Fibroblast of pulmonary artery (primary cell): ENCODE measurements around the gene BEND7.
A peak's percentile ranks its signal among the peaks of the same experiment; 100 is the strongest.

Source experiments
- DNase-seq: peaks from one replicate; pipeline ENCODE4 v3.0.0-alpha.2; 2010; ENCODE audit warnings: low read depth
- H3K4me3 ChIP-seq: replicated peaks from 2 replicates; pipeline ENCODE4 v1.5.1; 2011; ENCODE audit warnings: low read depth, mild to moderate bottlenecking, control low read depth, low read length, moderate library complexity
- CTCF ChIP-seq: IDR thresholded peaks from 2 replicates; pipeline ENCODE4 v1.5.1; 2011; ENCODE audit warnings: mild to moderate bottlenecking, control low read depth, low read length, inconsistent platforms; ENCODE audit errors: missing control alignments

BEND7 gene

GRCh38 chr10:13528875-13529713 lies at the start of gene BEND7:
TSS of gene BEND7 (minus strand) at chr10:13529014. CDS start at chr10:13528533, 481 bp downstream.
- TF ChIP-seq CTCF, result no peak
- H3K4me3 ChIP-seq, result peak within 1 kb of the TSS; percentile 56
- peak; percentile 6 for DNase-seq

GRCh38 chr10:13573960-13574359 lies 45.1 kb upstream of the BEND7 start:
- no peak for DNase-seq
- no peak overlapping the region for H3K4me3 ChIP-seq
- TF ChIP-seq CTCF, result no peak

- no peak for TF ChIP-seq CTCF
- H3K4me3 ChIP-seq, result no peak overlapping the region
- DNase-seq, result no peak
Observed at GRCh38 chr10:13571541-13571940, 42.7 kb upstream of the BEND7 start.

- DNase-seq, result peak; percentile 23
- H3K4me3 ChIP-seq, result no peak overlapping the region
- TF ChIP-seq CTCF, result no peak
Observed at GRCh38 chr10:13567030-13567429, 38.2 kb upstream of the BEND7 start.

GRCh38 chr10:13564576-13564975 lies 35.8 kb upstream of the BEND7 start:
- no peak for TF ChIP-seq CTCF
- DNase-seq, result no peak

GRCh38 chr10:13563481-13564445 lies 34.9 kb upstream of the BEND7 start:
- no peak for DNase-seq
- no peak for TF ChIP-seq CTCF
- no peak overlapping the region for H3K4me3 ChIP-seq

More at GRCh38 chr10:13564576-13564975, 35.8 kb upstream of the BEND7 start:
- no peak overlapping the region for H3K4me3 ChIP-seq
